Liver (tissue), 9 donors: ENCODE data around the gene ST6GALNAC4. TPM values are rescaled to one million over a fixed set of nuclear protein-coding genes. Genes with fewer than 3 reads are reported as not detected.

Experiments
- DNase-seq: peaks from one replicate; pipeline ENCODE4 v3.0.0-alpha.2; 2017; ENCODE audit warnings: low spot score
- H3K27ac ChIP-seq, 2 donors: one replicate each; pipeline ENCODE4 v1.7.0; 2013; ENCODE audit warnings: inconsistent platforms in 2 of 2, low read length in 2 of 2, control low read depth in 1 of 2, low read depth in 1 of 2, mild to moderate bottlenecking in 1 of 2
- H3K27me3 ChIP-seq, 4 donors: one replicate each; pipeline versions ENCODE4 v1.6.1 to v1.7.0; 2013; ENCODE audit warnings: low read length in 3 of 4, inconsistent platforms in 1 of 4, mild to moderate bottlenecking in 1 of 4, moderate library complexity in 1 of 4; ENCODE audit not compliant: control insufficient read depth in 4 of 4, insufficient read depth in 4 of 4
- H3K36me3 ChIP-seq, 4 donors: one replicate each; pipeline versions ENCODE4 v1.6.1 to v1.7.0; 2013; ENCODE audit warnings: low read length in 3 of 4, mild to moderate bottlenecking in 3 of 4, low read depth in 1 of 4, moderate library complexity in 1 of 4; ENCODE audit not compliant: control insufficient read depth in 4 of 4, insufficient read depth in 3 of 4
- H3K4me1 ChIP-seq, 4 donors: one replicate each; pipeline versions ENCODE4 v1.6.1 to v1.7.0; 2013; ENCODE audit warnings: low read length in 3 of 4, mild to moderate bottlenecking in 3 of 4, moderate library complexity in 1 of 4; ENCODE audit not compliant: control insufficient read depth in 4 of 4, insufficient read depth in 4 of 4
- H3K4me3 ChIP-seq, 3 donors: one replicate each; pipeline versions ENCODE4 v1.6.1 to v1.7.0; 2013; ENCODE audit warnings: low read length in 3 of 3, control low read depth in 1 of 3, low read depth in 1 of 3, mild to moderate bottlenecking in 1 of 3
- H3K9ac ChIP-seq, 2 donors: one replicate each; pipeline ENCODE4 v1.7.0; 2013; ENCODE audit warnings: low read length in 2 of 2, mild to moderate bottlenecking in 2 of 2, moderate library complexity in 2 of 2, control low read depth in 1 of 2, low read depth in 1 of 2
- H3K9me3 ChIP-seq, 4 donors: one replicate each; pipeline versions ENCODE4 v1.6.1 to v1.7.0; 2013; ENCODE audit warnings: low read length in 3 of 4; ENCODE audit not compliant: control insufficient read depth in 4 of 4
- CTCF ChIP-seq: fragments of 150-350 bp; IDR thresholded peaks from 2 replicates; pipeline ENCODE4 v1.5.1; 2017; ENCODE audit warnings: improper control_type of control experiment, low read depth, low read length; ENCODE audit not compliant: missing input control
- FOXA2 ChIP-seq: IDR thresholded peaks from 2 replicates; pipeline ENCODE4 v1.6.1; 2016; ENCODE audit warnings: antibody characterized with exemption
- GABPA ChIP-seq, 2 donors: IDR thresholded peaks in 1 of 2; conservative IDR thresholded peaks in 1 of 2; 2 replicates each; pipeline ENCODE4 v1.6.1; 2016; ENCODE audit warnings: antibody characterized with exemption in 2 of 2, mild to moderate bottlenecking in 1 of 2, moderate library complexity in 1 of 2
- HNF4A ChIP-seq, 2 donors: conservative IDR thresholded peaks; 2 replicates each; pipeline ENCODE4 v1.6.1; 2016; ENCODE audit warnings: antibody characterized with exemption in 2 of 2, mild to moderate bottlenecking in 2 of 2
- HNF4G ChIP-seq: IDR thresholded peaks from 2 replicates; pipeline ENCODE4 v1.6.1; 2016; ENCODE audit warnings: antibody characterized with exemption
- JUND ChIP-seq, 2 donors: IDR thresholded peaks; 2 replicates each; pipeline ENCODE4 v1.6.1; 2016; ENCODE audit warnings: antibody characterized with exemption in 2 of 2
- NR2F2 ChIP-seq: IDR thresholded peaks from 2 replicates; pipeline ENCODE4 v1.6.1; 2016; ENCODE audit warnings: antibody characterized with exemption
- RAD21 ChIP-seq, 2 donors: IDR thresholded peaks; 2 replicates each; pipeline ENCODE4 v1.6.1; 2016; ENCODE audit warnings: antibody characterized with exemption in 2 of 2, mild to moderate bottlenecking in 2 of 2
- RXRA ChIP-seq, 2 donors: IDR thresholded peaks; 2 replicates each; pipeline ENCODE4 v1.6.1; 2017 to 2018; ENCODE audit warnings: antibody characterized with exemption in 2 of 2, mild to moderate bottlenecking in 1 of 2
- SP1 ChIP-seq: IDR thresholded peaks from 2 replicates; pipeline ENCODE4 v1.6.1; 2018; ENCODE audit warnings: antibody characterized with exemption, mild to moderate bottlenecking
- TAF1 ChIP-seq: conservative IDR thresholded peaks from 2 replicates; pipeline ENCODE4 v1.6.1; 2016; ENCODE audit warnings: antibody characterized with exemption, mild to moderate bottlenecking
- YY1 ChIP-seq: IDR thresholded peaks from 2 replicates; pipeline ENCODE4 v1.6.1; 2016; ENCODE audit warnings: antibody characterized with exemption, mild to moderate bottlenecking
- ZBTB33 ChIP-seq: IDR thresholded peaks from 2 replicates; pipeline ENCODE4 v1.6.1; 2016; ENCODE audit warnings: antibody characterized with exemption
- WGBS: extraction: QIAGEN DNeasy Blood & Tissue Kit; methylation state at CpG from one replicate; pipeline ENCODE4 v1.1.7; 2013; 5-methylcytosine and 5-hydroxymethylcytosine counted together
- polyA plus RNA-seq, 2 donors: library from polyadenylated mRNA; stranded (reverse) in 1 of 2; unstranded in 1 of 2; fragments of 200-250 nt in 1 of 2; fragments of >200 nt in 1 of 2; fragmentation: Nextera tagmentation in 1 of 2; extraction: Ambion mirVana in 1 of 2; gene quantifications; one replicate each; pipeline versions ENCODE4 v1.2.1 to v1.2.3, GENCODE V29; 2013 to 2015
- total RNA-seq, 2 donors: library from RNA; depleted of rRNA; stranded (reverse); fragments of >200 nt; gene quantifications; one replicate each; pipeline ENCODE4 v1.2.3, GENCODE V29; 2014
- TF ChIP-seq, protein P1 (sequence below): IDR thresholded peaks from 2 replicates; pipeline ENCODE4 v1.6.1; 2016; ENCODE audit warnings: antibody characterized with exemption, mild to moderate bottlenecking
- TF ChIP-seq, protein P2 (sequence below): IDR thresholded peaks from 2 replicates; pipeline ENCODE4 v1.6.1; 2016; ENCODE audit warnings: antibody characterized with exemption
- TF ChIP-seq, protein P3 (sequence below): IDR thresholded peaks from 2 replicates; pipeline ENCODE4 v1.6.1; 2016; ENCODE audit warnings: antibody characterized with exemption
- donor health status: healthy.
- donor health status: healthy.
- donor health status: healthy.
- donor health status: healthy.
- donor health status: healthy.

The ST6GALNAC4 gene
- total and polyA plus RNA-seq, 4 donors = 2.5 to 83.7 (median 7.5) TPM

DNA sequence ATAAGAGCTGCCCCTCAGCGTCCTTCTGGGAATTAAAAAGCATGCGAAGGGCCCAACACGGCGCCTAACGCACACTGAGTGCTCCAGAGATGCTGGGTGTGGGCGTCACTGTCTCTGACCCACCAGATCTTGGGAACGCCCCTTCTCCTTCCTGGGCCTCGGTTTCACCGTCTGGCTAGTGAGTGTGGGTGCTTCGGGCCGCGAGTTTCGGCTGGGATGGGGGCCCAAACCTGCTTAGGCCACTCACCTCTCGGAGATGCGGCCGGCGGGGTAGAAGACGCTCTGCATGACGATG is 10.0 kb upstream of the ST6GALNAC4 start:
- H3K4me1 ChIP-seq = peaks cover 0 to 21% (median 7%) of the 10 kb centered on the region in 4 donors
- no peaks in the 10 kb centered on the region for H3K36me3 ChIP-seq
- WGBS = 15% methylated on average over 19 of the region's 19 CpGs
- no peak for TF ChIP-seq HNF4A (conservative IDR thresholded peaks at IDR 0.05)
- no peak for TF ChIP-seq RXRA (IDR thresholded peaks at IDR 0.05)
- TF ChIP-seq NR2F2 = no peak
- TF ChIP-seq, protein P1, sequence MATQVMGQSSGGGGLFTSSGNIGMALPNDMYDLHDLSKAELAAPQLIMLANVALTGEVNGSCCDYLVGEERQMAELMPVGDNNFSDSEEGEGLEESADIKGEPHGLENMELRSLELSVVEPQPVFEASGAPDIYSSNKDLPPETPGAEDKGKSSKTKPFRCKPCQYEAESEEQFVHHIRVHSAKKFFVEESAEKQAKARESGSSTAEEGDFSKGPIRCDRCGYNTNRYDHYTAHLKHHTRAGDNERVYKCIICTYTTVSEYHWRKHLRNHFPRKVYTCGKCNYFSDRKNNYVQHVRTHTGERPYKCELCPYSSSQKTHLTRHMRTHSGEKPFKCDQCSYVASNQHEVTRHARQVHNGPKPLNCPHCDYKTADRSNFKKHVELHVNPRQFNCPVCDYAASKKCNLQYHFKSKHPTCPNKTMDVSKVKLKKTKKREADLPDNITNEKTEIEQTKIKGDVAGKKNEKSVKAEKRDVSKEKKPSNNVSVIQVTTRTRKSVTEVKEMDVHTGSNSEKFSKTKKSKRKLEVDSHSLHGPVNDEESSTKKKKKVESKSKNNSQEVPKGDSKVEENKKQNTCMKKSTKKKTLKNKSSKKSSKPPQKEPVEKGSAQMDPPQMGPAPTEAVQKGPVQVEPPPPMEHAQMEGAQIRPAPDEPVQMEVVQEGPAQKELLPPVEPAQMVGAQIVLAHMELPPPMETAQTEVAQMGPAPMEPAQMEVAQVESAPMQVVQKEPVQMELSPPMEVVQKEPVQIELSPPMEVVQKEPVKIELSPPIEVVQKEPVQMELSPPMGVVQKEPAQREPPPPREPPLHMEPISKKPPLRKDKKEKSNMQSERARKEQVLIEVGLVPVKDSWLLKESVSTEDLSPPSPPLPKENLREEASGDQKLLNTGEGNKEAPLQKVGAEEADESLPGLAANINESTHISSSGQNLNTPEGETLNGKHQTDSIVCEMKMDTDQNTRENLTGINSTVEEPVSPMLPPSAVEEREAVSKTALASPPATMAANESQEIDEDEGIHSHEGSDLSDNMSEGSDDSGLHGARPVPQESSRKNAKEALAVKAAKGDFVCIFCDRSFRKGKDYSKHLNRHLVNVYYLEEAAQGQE = no peak
- no peak for TF ChIP-seq RAD21 (IDR thresholded peaks at IDR 0.05)
- no peak for TF ChIP-seq TAF1
- no peak for TF ChIP-seq HNF4G
- TF ChIP-seq, protein P2, sequence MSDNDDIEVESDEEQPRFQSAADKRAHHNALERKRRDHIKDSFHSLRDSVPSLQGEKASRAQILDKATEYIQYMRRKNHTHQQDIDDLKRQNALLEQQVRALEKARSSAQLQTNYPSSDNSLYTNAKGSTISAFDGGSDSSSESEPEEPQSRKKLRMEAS = no peak
- no peak for TF ChIP-seq SP1
- TF ChIP-seq CTCF = no peak
- TF ChIP-seq FOXA2 = no peak
- no peak for TF ChIP-seq YY1
- no peak for TF ChIP-seq JUND (IDR thresholded peaks at IDR 0.05)
- TF ChIP-seq ZBTB33 = no peak
- H3K27ac ChIP-seq = no peak overlapping the region
- no peak overlapping the region for H3K4me3 ChIP-seq
- peaks cover 0 to 7% (median 0%) of the 10 kb centered on the region in 4 donors for H3K27me3 ChIP-seq
- H3K9me3 ChIP-seq = no peaks in the 10 kb centered on the region
- no peak for DNase-seq
- H3K9ac ChIP-seq = no peak overlapping the region

DNA sequence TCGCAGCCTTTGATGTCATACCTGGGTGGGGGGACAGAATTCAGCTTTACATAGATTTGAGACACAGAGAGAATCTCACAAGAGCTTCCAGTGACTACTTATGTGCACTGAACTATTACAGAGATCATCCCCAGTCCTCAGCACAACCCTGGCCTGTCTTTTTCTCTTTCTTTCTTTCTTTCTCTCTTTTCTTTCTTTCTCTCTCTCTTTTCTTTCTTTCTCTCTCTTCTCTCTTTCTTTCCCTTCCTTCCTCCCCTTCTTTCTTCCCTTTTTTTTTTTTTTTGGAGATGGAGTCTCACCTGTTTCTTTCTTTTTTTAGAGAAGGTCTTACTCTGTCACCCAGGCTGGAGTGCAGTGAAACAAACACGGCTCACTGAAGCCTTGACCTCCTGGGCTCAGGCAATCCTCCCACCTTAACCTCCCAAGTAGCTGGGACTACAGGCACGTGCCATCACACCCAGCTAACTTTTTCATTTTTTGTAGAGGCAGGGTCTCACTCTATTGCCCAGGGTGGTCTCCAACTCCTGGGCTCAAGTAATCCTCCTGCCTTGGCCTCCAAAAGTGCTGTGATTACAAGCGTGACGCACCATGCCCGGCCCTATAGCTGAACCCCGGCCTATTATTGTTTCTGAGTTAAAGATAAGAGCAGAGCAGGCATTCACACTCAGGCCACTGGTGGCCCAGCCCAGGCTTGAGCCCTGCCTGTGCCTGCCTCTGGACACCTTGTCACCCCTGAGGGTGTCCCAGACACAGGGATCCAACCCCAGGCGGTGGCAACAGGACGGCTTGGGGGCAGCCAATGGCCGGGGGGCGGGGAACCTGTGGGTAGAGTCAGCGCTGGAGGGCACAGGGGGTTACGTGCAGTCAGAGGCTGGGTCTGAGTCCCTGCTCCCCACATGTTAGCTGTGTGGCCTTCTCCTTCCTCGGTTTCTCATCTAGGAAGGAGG is 9.4 kb upstream of the ST6GALNAC4 start:
- Histone ChIP-seq H3K36me3 (no peaks in the 10 kb centered on the region), H3K4me1 (peaks cover 0 to 24% (median 11%) of the 10 kb centered on the region in 4 donors), H3K4me3 (no peak overlapping the region), H3K9ac (no peak overlapping the region), H3K27me3 (peaks cover 0 to 7% (median 0%) of the 10 kb centered on the region in 4 donors), H3K9me3 (no peaks in the 10 kb centered on the region), H3K27ac (no peak overlapping the region)
- no peak for DNase-seq
- WGBS = 71% methylated on average over 14 of the region's 14 CpGs
- TF ChIP-seq SP1 (no peak), YY1 (no peak), HNF4G (no peak), NR2F2 (no peak), ZBTB33 (no peak), GABPA (IDR thresholded peaks at IDR 0.05 in 1 of 2, conservative IDR thresholded peaks at IDR 0.05 in 1 of 2) (no peak), RAD21 (IDR thresholded peaks at IDR 0.05) (no peak)
- TF ChIP-seq, protein P2 = no peak
- TF ChIP-seq, protein P3, sequence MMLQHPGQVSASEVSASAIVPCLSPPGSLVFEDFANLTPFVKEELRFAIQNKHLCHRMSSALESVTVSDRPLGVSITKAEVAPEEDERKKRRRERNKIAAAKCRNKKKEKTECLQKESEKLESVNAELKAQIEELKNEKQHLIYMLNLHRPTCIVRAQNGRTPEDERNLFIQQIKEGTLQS = no peak
- TF ChIP-seq, protein P1 = no peak
